D721Med (cell line): Measurements from ENCODE around the gene C19orf12.
"Not testable (repeated sequence)": the region's sequence is repeated elsewhere in the genome, so short reads cannot be mapped to it uniquely, and the experiment has no call there.

Experiments used
- DNase-seq: peaks from one replicate; pipeline ENCODE4 v3.0.0; 2011; ENCODE audit warnings: low spot score; ENCODE audit not compliant: insufficient read length
- FAIRE-seq: peaks from 2 replicates; lab custom pipeline; 2011; peaks lifted over from hg19 to GRCh38; lab: Jason Lieb, UNC
- CTCF ChIP-seq: IDR thresholded peaks from 2 replicates; pipeline ENCODE4 v1.5.1; 2012; ENCODE audit warnings: mild to moderate bottlenecking, control low read depth; ENCODE audit not compliant: insufficient read depth; ENCODE audit errors: missing control alignments

C19orf12 gene

DNA sequence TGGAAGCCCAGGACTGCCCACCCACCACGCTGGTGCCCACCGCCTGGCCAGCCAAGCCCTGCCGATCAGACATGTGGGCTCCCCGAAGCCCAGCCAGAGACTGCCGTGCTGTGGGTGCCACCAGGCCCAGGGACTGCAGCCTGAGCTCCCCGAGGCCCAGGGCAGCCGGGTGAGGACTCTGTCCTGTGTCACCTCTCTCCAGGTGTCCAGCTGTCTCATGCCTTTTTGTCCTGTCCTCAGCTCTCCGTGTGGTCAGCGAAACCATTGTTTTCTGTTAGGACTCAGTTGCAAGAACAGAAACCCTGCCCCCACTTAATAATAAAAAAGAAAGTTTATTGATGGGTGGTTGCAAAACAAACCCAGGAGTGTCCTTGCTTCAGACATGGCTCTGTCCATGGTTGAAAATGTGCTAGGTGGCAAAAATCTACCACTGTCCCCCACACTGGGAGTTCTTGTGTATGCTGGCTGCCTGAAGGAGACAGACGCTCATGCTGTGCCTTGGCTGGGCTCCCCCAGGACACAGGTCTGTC, 39.9 kb downstream of the C19orf12 start:
- no peak for FAIRE-seq
- TF ChIP-seq CTCF = no peak
- no peak for DNase-seq

- no peak for FAIRE-seq
- no peak for TF ChIP-seq CTCF
These were observed 40.5 kb downstream of the C19orf12 start for GRCh38 chr19:29674374-29675119.

DNA sequence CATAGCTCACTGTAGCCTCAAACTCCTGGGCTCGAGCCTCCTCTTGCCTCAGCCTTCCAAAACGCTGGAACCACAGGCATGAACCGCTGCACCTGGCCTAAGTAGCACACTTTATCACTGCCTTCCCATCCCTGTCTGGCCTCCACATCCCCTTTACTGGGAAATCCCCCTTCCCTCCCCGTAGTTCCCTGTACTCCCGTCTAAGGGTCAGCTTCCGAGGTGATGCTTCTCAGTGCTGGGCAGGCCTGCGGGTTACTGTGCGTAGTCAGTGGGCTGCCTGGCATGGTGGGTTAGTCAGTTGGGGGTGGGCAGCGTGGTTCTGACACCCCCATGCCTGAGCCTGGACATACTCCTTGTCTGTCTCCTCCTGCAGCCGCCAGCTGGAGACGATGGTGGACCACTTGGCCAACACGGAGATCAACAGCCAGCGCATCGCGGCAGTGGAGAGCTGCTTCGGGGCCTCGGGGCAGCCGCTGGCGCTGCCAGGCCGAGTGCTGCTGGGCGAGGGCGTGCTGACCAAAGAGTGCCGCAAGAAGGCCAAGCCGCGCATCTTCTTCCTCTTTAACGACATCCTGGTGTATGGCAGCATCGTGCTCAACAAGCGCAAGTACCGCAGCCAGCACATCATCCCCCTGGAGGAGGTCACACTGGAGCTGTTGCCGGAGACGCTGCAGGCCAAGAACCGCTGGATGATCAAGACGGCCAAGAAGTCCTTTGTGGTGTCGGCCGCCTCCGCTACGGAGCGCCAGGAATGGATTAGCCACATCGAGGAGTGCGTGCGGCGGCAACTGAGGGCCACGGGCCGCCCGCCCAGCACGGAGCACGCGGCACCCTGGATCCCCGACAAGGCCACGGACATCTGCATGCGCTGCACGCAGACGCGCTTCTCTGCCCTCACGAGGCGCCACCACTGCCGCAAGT, 41.4 kb downstream of the C19orf12 start:
- no peak for DNase-seq
- TF ChIP-seq CTCF = no peak
- FAIRE-seq = no peak

More at GRCh38 chr19:29674374-29675119, 40.5 kb downstream of the C19orf12 start:
- DNase-seq = no peak

DNA sequence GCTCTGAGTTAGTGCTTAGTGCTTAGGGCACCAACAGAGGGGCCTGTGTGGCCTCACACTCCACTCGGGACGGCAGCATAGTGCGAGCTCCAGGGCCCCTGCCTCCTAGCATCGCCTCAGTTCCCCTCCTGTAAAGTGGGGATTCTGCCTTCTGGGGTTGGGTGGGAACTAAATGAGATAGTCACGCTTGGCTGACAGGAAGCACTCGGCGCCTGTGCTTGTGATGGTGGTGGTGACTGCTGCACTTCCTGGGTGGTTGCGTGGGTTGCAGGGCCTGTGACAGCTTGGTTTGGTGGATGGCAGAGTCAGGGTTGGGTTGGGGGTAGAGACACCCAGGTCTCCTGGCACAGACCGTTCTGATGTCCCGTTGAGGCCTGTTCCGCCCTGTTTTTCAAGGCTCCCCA, 42.1 kb downstream of the C19orf12 start:
- no peak for TF ChIP-seq CTCF
- DNase-seq = no peak
- FAIRE-seq = no peak

DNA sequence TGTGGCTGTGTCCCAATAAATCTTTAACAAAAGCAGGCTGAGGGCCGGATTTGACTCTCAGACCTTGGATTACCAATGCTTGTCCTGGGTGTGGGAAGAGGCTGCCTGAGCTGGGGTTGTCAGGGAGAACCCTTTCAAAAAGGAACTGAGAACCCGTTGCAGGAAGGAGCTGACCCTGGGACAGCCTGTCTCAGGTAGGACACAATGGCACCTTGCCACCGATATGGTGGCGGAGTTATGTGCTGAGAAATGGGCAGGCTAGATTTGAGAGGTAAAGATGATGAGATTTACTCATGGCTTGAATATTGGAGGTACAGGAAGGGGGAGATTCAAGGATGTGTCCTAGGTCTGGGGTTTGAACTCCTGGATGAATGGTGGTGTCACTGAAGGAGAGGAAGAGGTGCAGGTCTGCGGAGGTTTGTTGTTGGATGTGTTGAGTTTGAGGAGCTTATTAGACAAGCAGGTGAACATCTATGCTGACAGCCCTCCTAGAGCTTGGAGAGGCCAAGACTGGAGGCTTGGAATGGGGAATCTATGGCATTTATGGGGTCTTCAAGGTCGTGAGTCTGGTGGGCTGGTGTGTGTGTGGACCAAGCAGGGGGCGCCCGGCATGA, 42.6 kb downstream of the C19orf12 start:
- DNase-seq (no peak), FAIRE-seq (no peak)
- no peak for TF ChIP-seq CTCF

- no peak for TF ChIP-seq CTCF
- FAIRE-seq (no peak), DNase-seq (no peak)
These were observed 43.5 kb downstream of the C19orf12 start for GRCh38 chr19:29671393-29672160.

DNA sequence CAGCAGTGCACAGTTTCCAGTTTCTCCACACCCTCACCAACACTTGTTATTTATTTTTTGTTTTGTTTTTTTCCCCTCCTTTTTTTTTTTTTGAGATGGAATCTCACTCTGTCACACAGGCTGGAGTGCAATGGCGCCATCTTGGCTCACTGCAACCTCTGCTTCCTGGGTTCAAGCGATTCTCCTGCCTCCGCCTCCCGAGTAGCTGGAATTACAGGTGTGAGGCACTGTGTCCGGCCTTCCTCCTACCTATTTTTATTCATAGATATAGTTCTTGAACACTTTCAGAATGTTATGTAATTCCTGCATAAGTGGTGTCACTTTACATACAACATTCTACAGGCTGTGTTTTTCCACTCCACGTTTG, 44.1 kb downstream of the C19orf12 start:
- not testable (repeated sequence) for FAIRE-seq, DNase-seq
